HG02870 (cell line): ENCODE data around the gene AS3MT.
"Not testable (repeated sequence)": the region's sequence is repeated elsewhere in the genome, so short reads cannot be mapped to it uniquely, and the experiment has no call there.

Experiments used
- ATAC-seq: cut with Tn5 transposase; IDR thresholded peaks from one replicate; pipeline ENCODE4 v1.9.1; 2021; ENCODE audit warnings: mild to moderate bottlenecking, moderate library complexity; ENCODE audit not compliant: unreplicated experiment

The AS3MT gene

DNA sequence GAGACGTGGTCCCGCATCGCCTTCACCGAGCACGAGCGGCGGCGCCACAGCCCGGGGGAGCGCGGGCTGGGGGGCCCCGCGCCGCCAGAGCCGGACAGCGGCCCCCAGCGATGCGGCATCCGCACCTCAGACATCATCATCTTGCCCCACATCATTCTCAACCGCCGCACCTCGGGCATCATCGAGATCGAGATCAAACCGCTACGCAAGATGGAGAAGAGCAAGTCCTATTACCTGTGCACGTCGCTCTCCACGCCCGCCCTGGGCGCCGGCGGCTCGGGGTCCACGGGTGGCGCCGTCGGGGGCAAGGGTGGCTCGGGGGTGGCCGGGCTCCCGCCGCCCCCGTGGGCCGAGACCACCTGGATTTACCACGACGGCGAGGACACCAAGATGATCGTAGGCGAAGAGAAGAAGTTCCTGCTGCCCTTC, 49.6 kb downstream of the AS3MT start:
- no peak for ATAC-seq

DNA sequence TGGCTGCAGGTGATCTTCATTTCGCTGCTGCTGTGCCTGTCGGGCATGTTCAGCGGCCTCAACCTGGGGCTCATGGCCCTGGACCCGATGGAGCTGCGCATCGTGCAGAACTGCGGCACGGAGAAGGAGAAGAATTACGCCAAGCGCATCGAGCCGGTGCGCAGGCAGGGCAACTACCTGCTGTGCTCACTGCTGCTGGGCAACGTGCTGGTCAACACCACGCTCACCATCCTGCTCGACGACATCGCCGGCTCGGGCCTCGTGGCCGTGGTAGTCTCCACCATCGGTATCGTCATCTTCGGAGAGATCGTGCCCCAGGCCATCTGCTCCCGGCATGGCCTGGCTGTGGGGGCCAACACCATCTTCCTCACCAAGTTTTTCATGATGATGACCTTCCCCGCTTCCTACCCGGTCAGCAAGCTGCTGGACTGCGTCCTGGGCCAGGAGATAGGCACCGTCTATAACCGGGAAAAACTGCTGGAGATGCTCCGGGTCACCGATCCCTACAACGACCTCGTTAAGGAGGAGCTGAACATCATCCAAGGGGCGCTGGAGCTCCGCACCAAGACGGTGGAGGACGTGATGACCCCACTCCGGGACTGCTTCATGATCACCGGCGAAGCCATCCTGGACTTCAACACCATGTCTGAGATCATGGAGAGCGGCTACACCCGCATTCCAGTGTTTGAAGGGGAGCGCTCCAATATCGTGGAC, 50.1 kb downstream of the AS3MT start:
- no peak for ATAC-seq

DNA sequence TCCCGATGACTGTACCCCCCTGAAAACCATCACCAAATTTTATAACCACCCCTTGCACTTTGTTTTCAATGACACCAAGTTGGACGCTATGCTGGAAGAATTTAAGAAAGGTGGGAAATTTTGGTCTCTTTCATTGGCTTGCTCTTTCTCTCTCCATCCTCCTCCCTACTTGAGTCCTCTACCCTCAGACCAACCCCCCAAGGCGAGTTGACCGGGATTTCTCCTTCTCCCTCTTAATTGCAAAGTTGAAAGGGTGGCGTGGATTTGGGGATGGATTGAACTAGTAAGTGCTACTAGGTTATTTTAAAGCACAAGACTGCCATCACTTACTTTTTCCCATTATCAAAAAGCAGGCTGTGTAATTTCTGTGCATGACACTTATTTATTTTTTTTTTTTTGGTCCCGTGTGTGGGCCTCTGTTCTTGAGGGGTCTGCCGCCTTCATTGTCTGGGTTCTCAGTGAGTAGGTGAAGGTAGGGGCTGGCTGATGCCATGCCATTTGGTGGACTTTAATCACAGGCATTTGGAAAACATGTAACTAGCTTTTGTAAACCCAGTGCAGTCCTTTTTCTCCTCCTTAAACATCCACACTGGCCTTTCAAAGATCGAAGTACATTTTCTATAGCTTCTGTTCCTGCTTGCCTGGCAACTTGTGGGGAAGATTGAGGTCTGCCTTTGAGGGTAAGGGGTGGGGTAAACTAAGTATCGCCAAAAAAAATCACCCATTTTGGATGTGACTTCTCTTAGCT, 50.9 kb downstream of the AS3MT start:
- no peak for ATAC-seq

DNA sequence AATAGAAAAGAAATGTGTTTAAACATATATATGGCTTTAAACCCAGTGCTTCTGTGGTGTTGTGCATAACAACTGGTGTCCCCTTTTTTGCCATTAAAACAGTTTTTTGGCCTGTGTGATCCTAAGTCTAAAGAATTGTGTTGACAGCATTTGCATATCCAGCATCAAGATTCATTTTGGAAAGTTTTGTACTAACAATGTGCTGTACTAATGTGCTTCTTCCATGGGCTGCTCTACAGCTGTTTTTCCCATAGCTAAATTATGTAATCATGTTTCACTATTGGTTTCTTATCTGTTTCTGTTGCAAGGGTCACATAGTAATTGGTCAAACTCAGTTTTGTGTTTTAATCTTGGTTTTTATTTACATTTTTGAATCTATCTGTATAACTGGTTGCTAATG, 54.3 kb downstream of the AS3MT start:
- no peak for ATAC-seq

DNA sequence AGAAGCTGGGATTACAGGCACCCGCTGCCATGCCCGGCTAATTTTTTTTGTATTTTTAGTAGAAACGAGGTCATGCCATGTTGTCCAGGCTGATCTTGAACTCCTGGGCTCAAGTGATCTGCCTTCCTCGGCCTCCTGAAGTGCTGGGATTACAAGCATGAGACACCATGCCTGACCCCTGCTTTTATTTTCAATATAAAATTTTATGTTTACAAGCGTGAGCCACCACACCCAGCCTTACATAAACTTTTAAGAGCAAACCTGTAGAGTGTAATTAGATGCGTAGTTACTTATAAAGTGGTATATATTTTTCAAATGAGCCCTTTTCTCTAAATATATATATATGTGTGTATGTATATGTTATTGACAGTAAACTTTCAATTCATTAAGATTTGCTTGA, 57.6 kb downstream of the AS3MT start:
- ATAC-seq, result no peak

DNA sequence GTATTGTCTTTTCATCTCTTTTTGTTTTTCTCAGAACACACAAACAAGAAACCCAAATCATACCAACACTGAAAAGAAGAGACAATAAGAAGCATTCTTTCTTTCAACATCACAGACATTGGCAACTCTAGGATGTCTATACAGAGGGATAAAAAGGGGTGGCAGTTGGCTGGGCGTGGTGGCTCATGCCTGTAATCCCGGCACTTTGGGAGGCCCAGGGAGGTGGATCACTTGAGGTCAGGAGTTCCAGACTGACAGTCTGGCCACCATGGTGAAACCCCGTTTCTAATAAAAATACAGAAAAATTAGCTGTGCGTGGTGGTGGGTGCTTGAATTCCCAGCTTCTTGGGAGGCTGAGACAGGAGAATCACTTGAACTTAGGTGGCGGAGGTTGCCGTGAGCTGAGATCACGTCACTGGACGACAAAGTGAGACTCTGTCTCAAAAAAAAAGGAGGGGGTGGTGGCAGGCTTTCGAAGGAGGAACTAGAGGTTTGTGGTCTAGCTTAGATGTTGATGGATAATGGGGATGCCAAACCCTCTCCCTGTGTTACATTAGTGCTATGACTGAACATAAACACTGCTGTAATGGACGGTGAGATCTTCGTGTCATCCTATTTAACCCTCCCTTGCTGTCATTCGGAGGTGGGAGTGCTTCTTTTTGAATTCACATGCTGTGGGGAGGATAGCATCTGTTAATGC, 58.2 kb downstream of the AS3MT start:
- ATAC-seq, result no peak

DNA sequence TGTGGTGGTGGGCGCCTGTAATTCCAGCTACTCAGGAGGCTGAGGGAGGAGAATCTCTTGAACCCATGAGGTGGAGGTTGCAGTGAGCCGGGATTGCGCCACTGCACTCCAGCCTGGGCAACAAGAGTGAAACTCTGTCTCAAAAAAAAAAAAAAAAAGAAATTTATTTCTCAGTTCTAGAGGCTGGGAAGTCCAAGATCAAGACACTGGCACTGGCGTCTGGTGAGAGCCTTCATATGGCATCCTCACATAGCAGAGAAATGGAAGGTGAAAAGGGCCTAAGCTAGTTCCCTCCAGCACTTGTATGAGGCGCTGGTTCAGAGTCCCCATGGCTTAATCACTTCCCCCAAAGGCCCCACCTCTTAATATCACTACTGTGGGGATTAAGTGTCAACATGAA, 59.2 kb downstream of the AS3MT start:
- not testable (repeated sequence) for ATAC-seq

DNA sequence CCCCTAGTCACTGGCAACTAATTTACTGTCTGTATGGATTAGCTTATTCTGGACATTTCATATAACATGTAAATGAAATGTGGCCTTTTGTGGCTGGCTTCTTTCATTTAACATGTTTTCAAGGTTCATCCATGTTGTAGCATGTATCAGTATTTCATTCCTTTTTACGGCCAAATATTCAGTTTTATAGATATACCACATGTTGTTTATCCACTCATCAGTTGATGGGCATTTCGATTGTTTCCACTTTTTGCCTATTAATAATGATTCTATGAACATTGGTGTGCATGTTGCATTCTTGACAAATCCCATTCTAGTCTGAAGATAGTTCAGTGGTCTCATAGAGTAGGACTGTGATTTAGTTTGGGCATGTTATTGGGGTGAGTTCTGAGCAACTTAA, 61.5 kb downstream of the AS3MT start:
- no peak for ATAC-seq

DNA sequence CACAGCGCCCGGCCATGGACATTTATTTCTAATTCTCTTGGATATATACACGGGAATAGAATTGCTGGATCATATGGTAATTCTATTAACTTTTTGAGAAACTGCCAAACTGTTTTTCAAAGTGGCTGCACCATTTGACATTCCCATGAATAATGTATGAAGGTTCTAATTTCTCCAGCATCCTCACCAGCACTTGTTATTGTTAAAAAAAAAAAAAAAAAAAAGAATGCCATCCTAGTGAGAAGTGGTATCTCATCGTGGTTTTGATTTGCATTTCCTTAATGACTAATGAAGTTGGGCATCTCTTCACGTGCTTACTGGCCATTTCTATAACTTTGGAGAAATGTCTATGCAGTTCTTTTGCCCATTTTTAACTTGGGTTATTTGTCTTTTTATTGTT, 62.4 kb downstream of the AS3MT start:
- no peak for ATAC-seq

DNA sequence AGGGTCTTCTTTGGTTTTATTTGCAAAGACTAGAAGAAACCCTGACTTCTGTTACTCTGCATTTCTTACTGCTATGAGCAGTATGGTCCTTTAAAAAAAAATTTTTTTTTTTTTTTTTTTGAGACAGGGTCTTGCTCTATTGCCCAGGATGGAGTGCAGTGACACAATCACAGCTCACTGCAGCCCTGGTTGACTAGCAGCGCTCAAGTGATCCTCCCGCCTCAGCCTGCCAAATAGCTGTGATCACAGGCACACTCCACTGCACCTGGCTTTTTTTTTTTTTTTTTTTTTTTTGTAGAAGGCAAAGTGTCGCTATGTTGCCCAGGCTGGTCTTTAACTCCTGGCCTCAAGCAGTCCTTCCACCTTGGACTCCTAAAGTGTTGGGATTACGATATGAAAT, 66.2 kb downstream of the AS3MT start:
- no peak for ATAC-seq

DNA sequence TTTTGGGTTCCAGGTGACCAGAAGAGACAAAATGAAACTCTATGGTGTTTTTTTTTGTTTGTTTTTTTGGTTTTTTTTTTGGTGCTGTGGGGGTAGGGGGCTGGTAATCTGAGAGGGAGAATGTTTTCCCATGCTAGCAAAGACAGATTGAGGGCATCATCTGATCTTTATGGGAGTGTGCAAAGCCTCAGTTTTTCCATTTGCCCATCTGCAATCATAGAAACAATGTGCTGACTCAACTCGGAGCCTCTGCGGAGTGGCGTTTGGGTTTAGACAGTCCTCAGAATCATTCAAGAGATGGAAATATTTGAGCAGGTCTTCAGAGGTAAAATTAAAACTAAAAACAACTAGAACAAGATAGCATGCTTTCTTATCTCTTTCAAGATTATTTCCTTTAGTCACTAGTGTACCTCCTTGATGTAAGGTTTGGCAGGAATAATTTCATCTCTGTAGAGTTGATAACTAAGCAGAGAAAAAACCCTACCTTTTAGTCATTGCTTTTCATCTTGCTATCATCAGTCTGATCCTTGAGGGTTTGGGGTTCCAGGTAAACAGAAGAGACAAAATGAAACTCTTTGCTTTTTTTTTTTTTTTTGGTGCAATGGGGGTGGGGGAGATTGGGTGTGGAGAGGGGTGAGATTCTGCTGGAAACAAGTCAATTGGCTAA, 66.8 kb downstream of the AS3MT start:
- ATAC-seq, result no peak

DNA sequence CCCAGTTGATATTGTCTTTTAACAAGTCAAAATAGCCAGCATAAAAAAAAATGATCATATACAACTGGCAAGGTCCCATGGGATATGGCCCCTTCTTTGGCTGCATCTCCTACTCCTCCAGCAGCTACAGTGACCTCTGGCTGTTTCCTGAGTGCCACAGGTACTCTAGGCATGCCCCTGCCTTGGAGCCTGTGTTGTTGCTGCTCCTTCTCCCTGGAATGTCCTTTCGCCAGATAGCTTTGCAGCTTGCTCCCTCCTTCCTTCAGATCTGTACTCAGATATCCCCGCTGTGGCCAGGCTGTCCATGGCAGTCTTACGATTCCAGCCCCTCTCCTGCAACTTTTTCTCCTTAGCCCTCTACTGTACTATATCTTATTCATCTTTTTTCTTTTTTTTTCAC, 72.1 kb downstream of the AS3MT start:
- no peak for ATAC-seq

DNA sequence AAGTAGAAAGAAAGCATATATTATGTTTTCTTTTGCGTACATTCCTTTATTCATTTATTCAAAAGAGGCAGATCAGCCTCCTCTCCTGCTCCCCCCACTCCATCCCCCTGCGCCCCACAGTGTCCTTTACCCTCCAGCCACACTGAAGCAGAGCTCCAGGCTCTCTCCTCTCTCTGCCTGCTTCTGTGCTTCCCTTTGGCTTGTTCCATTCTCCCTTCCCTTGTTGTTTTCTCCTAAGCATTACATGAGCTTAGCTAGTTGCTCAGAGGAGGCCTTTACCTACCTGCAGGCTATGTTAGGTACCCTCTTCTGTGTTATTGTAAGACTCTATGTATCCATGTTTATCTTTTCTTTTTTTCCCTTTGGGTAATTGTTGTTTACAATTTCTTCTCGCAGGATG, 76.2 kb downstream of the AS3MT start:
- no peak for ATAC-seq

DNA sequence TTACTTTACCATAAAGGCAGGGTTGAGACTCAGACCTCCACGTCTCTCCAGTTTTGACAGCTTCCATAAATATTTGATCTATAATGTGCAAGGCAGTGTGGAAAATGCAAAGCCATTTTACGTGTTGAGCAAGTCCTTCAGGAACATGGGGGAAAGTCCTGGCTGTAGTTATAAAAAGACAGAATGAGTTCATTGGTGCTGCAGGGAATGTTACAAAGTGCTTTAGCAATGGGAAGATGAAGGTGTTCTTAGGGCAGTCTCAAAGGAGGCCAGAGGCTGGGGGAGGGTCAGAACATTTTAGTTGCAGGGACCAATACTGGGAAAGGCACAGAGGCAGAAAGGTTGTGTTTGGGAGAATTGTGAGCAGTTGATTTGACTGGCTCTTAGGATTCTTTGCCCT, 76.7 kb downstream of the AS3MT start:
- ATAC-seq, result no peak

DNA sequence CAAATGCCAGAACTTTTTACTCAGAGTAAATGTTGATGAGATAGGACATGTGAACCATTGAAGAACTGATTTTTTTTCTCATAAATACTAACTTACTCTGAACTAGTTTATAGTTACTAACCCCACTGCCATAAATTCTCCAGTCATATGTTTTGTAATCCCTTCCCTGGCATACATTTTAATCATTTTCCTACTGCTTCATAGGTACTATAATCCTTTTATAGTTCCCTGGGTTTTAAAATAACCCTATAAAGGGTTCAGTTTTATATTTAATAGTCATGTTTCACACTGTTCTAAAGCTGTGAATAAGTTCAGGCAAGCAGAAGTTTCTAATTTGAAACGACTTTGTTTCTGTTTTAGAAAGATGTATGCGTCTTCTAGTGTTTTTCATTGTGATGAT, 77.7 kb downstream of the AS3MT start:
- ATAC-seq, result no peak

DNA sequence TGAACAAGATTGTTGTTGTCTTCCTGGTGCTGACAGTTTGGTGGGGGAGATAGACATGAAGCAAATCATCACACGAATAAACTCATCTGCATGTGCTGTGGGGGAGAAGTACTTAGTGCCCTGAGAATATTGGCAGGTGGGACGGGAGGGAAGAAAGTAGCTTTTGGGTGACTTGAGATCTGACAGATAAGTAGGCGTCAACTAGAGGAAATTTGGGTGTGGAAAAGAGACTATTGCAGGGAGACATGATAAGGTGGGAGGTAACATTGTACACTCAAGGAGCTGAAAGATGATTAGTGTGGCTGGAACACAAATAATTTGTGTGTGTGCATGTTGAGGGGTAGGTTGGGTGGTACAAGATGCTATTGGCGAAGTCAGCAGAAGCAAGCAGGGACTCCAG, 78.9 kb downstream of the AS3MT start:
- ATAC-seq, result no peak

DNA sequence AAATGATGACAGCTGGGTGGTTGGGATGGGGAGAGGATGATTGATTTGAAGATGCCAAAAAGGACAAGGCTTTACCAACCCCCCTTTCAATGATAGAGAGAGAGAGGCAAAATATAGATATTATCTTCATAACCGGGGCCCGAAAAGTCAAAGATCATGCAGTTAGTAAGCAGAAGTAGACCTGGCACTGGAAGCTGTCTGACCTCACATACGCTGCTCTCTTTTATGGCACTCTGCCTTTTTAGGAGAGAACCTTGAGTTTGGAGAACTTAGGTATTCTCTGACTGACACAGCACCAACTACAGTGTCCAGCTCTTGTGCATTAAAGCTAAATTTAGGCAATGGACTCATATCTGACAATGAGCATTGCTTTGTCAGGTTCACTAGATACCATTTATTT, 79.5 kb downstream of the AS3MT start:
- ATAC-seq, result no peak

DNA sequence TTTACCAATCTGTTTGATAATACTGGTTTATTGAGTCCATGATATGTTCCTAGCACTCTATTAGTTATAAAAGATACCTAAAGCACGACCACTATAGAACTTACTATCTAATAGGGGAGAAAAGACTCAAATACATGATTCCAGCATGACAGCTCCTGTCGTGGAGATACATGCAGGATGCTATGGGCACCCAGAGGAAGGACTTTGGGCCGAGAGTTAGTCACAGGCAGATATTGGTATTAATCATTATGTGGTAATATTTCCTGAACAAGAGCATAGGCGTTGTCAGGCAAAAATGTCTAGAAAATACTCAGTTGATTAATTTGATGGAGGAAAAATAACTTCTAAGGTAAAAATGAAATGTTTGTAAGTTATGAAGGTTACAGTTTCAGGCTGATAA, 80.6 kb downstream of the AS3MT start:
- ATAC-seq, result no peak

DNA sequence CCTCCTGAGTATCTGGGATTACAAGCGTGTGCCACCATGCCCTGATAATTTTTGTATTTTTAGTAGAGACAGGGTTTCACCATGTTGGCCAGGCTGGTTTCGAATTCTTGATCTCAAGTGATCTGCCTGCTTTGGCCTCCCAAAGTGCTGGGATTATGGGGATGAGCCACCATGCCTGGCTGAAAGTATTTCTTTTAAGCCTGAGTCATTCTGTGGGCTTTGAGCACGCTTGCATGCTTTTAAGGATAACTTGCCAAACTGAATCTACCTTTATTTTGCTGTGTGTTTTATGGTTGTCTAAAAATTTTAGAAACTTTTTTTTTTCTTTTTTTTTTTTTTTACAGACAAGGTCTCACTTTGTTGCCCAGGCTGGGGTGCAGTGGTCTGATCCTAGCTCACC, 82.0 kb downstream of the AS3MT start:
- no peak for ATAC-seq
